ENCODE data around the gene USP15.
"Not testable (repeated sequence)": the region's sequence is repeated elsewhere in the genome, so short reads cannot be mapped to it uniquely, and the experiment has no call there.

Gene USP15

DNA sequence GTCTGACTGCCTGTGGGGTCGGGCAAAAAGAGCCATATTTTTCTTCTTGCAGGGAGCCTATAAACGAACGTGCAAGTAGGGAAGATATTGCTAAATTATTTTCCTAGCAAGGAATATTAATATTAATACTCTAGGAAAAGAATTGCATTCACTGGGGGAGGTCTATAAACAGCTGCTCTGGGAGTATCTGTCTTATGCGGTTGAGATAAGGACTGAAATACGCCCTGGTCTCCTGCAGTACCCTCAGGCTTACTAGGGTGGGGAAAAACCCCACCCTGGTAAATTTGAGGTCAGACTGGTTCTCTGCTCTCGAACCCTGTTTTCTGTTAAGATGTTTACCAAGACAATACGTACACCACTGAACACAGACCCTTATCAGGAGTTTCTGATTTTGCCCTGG is 203.0 kb downstream of the USP15 start:
- DNase-seq, result not testable (repeated sequence)

All from hematopoietic multipotent progenitor cell treated with erythropoietin and hydrocortisone succinate and interleukin-3 and kit ligand, for 8 days (in vitro differentiated cells).